Liver (tissue), 9 donors: Measurements from ENCODE around the gene PLEKHA5. TPM values are rescaled to one million over a fixed set of nuclear protein-coding genes. Genes with fewer than 3 reads are reported as not detected.

Experiments
- DNase-seq: peaks from one replicate; pipeline ENCODE4 v3.0.0-alpha.2; 2017; ENCODE audit warnings: low spot score
- H3K27ac ChIP-seq, 2 donors: one replicate each; pipeline ENCODE4 v1.7.0; 2013; ENCODE audit warnings: inconsistent platforms in 2 of 2, low read length in 2 of 2, control low read depth in 1 of 2, low read depth in 1 of 2, mild to moderate bottlenecking in 1 of 2
- H3K27me3 ChIP-seq, 4 donors: one replicate each; pipeline versions ENCODE4 v1.6.1 to v1.7.0; 2013; ENCODE audit warnings: low read length in 3 of 4, inconsistent platforms in 1 of 4, mild to moderate bottlenecking in 1 of 4, moderate library complexity in 1 of 4; ENCODE audit not compliant: control insufficient read depth in 4 of 4, insufficient read depth in 4 of 4
- H3K36me3 ChIP-seq, 4 donors: one replicate each; pipeline versions ENCODE4 v1.6.1 to v1.7.0; 2013; ENCODE audit warnings: low read length in 3 of 4, mild to moderate bottlenecking in 3 of 4, low read depth in 1 of 4, moderate library complexity in 1 of 4; ENCODE audit not compliant: control insufficient read depth in 4 of 4, insufficient read depth in 3 of 4
- H3K4me1 ChIP-seq, 4 donors: one replicate each; pipeline versions ENCODE4 v1.6.1 to v1.7.0; 2013; ENCODE audit warnings: low read length in 3 of 4, mild to moderate bottlenecking in 3 of 4, moderate library complexity in 1 of 4; ENCODE audit not compliant: control insufficient read depth in 4 of 4, insufficient read depth in 4 of 4
- H3K4me3 ChIP-seq, 3 donors: one replicate each; pipeline versions ENCODE4 v1.6.1 to v1.7.0; 2013; ENCODE audit warnings: low read length in 3 of 3, control low read depth in 1 of 3, low read depth in 1 of 3, mild to moderate bottlenecking in 1 of 3
- H3K9ac ChIP-seq, 2 donors: one replicate each; pipeline ENCODE4 v1.7.0; 2013; ENCODE audit warnings: low read length in 2 of 2, mild to moderate bottlenecking in 2 of 2, moderate library complexity in 2 of 2, control low read depth in 1 of 2, low read depth in 1 of 2
- H3K9me3 ChIP-seq, 4 donors: one replicate each; pipeline versions ENCODE4 v1.6.1 to v1.7.0; 2013; ENCODE audit warnings: low read length in 3 of 4; ENCODE audit not compliant: control insufficient read depth in 4 of 4
- CTCF ChIP-seq: fragments of 150-350 bp; IDR thresholded peaks from 2 replicates; pipeline ENCODE4 v1.5.1; 2017; ENCODE audit warnings: improper control_type of control experiment, low read depth, low read length; ENCODE audit not compliant: missing input control
- EGR1 ChIP-seq, 2 donors: IDR thresholded peaks; 2 replicates each; pipeline ENCODE4 v1.6.1; 2016 to 2018; ENCODE audit warnings: antibody characterized with exemption in 2 of 2, low read depth in 2 of 2
- GABPA ChIP-seq, 2 donors: IDR thresholded peaks in 1 of 2; conservative IDR thresholded peaks in 1 of 2; 2 replicates each; pipeline ENCODE4 v1.6.1; 2016; ENCODE audit warnings: antibody characterized with exemption in 2 of 2, mild to moderate bottlenecking in 1 of 2, moderate library complexity in 1 of 2
- HNF4A ChIP-seq, 2 donors: conservative IDR thresholded peaks; 2 replicates each; pipeline ENCODE4 v1.6.1; 2016; ENCODE audit warnings: antibody characterized with exemption in 2 of 2, mild to moderate bottlenecking in 2 of 2
- JUND ChIP-seq, 2 donors: IDR thresholded peaks; 2 replicates each; pipeline ENCODE4 v1.6.1; 2016; ENCODE audit warnings: antibody characterized with exemption in 2 of 2
- MAX ChIP-seq: IDR thresholded peaks from 2 replicates; pipeline ENCODE4 v1.6.1; 2016; ENCODE audit warnings: antibody characterized with exemption
- REST ChIP-seq: IDR thresholded peaks from 2 replicates; pipeline ENCODE4 v1.6.1; 2016; ENCODE audit warnings: antibody characterized with exemption, mild to moderate bottlenecking
- RXRA ChIP-seq, 2 donors: IDR thresholded peaks; 2 replicates each; pipeline ENCODE4 v1.6.1; 2017 to 2018; ENCODE audit warnings: antibody characterized with exemption in 2 of 2, mild to moderate bottlenecking in 1 of 2
- TAF1 ChIP-seq: conservative IDR thresholded peaks from 2 replicates; pipeline ENCODE4 v1.6.1; 2016; ENCODE audit warnings: antibody characterized with exemption, mild to moderate bottlenecking
- YY1 ChIP-seq: IDR thresholded peaks from 2 replicates; pipeline ENCODE4 v1.6.1; 2016; ENCODE audit warnings: antibody characterized with exemption, mild to moderate bottlenecking
- WGBS: extraction: QIAGEN DNeasy Blood & Tissue Kit; methylation state at CpG from one replicate; pipeline ENCODE4 v1.1.7; 2013; 5-methylcytosine and 5-hydroxymethylcytosine counted together
- polyA plus RNA-seq, 2 donors: library from polyadenylated mRNA; stranded (reverse) in 1 of 2; unstranded in 1 of 2; fragments of 200-250 nt in 1 of 2; fragments of >200 nt in 1 of 2; fragmentation: Nextera tagmentation in 1 of 2; extraction: Ambion mirVana in 1 of 2; gene quantifications; one replicate each; pipeline versions ENCODE4 v1.2.1 to v1.2.3, GENCODE V29; 2013 to 2015
- total RNA-seq, 2 donors: library from RNA; depleted of rRNA; stranded (reverse); fragments of >200 nt; gene quantifications; one replicate each; pipeline ENCODE4 v1.2.3, GENCODE V29; 2014
- donor health status: healthy.
- donor health status: healthy.
- donor health status: healthy.
- donor health status: healthy.
- donor health status: healthy.

Gene PLEKHA5
- total and polyA plus RNA-seq, 4 donors = 4.6 to 25.5 (median 16.8) TPM

DNA sequence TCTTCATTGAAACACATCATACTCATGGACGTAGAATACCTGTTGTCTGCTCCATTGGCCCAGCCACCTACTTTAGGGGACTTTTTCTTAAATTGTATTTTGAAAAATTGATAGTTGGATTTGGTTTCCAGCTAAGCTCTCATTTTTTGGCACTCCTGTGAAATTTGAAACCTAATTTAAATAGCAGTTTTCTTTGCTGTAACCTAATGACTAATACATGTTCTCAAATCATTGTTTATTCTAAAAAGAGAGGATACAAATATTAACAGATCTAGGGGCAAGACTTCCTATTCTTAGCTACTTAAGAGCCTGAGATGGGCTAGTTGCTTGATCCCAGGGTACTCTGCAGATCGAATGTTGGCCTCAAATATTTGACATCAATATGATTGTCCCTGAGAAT, 78.9 kb downstream of the PLEKHA5 start:
- Histone ChIP-seq H3K4me3 (no peak overlapping the region), H3K9me3 (no peaks in the 10 kb centered on the region), H3K4me1 (no peaks in the 10 kb centered on the region), H3K9ac (no peak overlapping the region), H3K36me3 (no peaks in the 10 kb centered on the region), H3K27ac (no peak overlapping the region), H3K27me3 (no peaks in the 10 kb centered on the region)
- WGBS = 41% methylated on average over 2 of the region's 2 CpGs
- no peak for DNase-seq
- TF ChIP-seq HNF4A (conservative IDR thresholded peaks at IDR 0.05) (no peak), YY1 (no peak), TAF1 (no peak), RXRA (IDR thresholded peaks at IDR 0.05) (no peak), CTCF (no peak)

DNA sequence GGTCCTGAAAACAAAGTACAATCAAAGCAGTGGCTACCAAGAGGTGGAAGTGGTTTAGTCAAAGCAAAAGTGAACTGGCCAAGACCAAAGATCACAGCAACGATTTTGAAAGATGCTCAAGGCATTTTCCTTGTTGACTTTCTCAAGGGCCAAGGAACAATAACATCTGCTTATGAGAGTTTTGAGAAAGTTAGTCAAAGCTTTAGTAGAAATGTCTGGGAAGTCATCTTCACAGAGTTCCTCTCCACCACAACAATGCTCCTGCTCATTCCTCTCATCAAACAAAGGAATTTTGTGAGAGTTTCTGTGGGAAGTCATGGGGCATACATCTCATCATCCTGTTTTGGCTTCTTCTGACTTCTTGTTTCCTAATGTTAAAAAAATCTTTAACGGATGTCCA, 80.1 kb downstream of the PLEKHA5 start:
- H3K9me3 ChIP-seq = no peaks in the 10 kb centered on the region
- WGBS = 87% methylated on average over 2 of the region's 2 CpGs
- no peaks in the 10 kb centered on the region for H3K27me3 ChIP-seq
- no peaks in the 10 kb centered on the region for H3K4me1 ChIP-seq
- no peak overlapping the region for H3K4me3 ChIP-seq
- TF ChIP-seq GABPA (IDR thresholded peaks at IDR 0.05 in 1 of 2, conservative IDR thresholded peaks at IDR 0.05 in 1 of 2) = no peak
- no peak for TF ChIP-seq EGR1 (IDR thresholded peaks at IDR 0.05; ENCODE audit: low read depth in 2 of 2)
- no peak for TF ChIP-seq MAX
- no peak for TF ChIP-seq JUND (IDR thresholded peaks at IDR 0.05)
- no peak overlapping the region for H3K27ac ChIP-seq
- no peaks in the 10 kb centered on the region for H3K36me3 ChIP-seq
- DNase-seq = no peak
- H3K9ac ChIP-seq = no peak overlapping the region

DNA sequence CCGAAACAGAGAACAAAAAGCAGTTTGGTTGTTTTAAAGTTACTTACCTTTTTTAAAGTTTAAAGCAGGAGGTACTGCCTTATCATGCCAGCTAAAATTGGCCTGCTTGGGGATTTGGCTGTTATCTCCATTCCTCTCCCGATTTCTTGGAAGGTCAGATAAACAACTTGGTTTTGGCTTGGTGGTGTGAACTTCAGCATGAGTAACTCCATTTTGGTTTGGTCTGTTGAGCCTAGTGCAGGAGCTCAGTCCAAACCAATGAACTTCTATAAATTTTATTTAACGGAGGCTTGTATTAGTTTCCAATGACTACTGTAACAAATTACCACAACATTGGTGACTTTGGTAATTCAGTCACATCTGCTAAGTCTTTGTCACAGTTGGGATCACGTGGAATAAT, 82.3 kb downstream of the PLEKHA5 start:
- 91% methylated on average over 4 of the region's 4 CpGs for WGBS

More for the DNA sequence above, 82.3 kb downstream of the PLEKHA5 start:
- Histone ChIP-seq H3K36me3 (no peaks in the 10 kb centered on the region), H3K4me3 (no peak overlapping the region), H3K27ac (no peak overlapping the region), H3K9me3 (no peaks in the 10 kb centered on the region), H3K27me3 (no peaks in the 10 kb centered on the region), H3K9ac (no peak overlapping the region), H3K4me1 (no peaks in the 10 kb centered on the region)
- TF ChIP-seq REST = no peak
- DNase-seq = no peak
